ENCODE measurements around the gene LZTR1. TPM values are rescaled to one million over a fixed set of nuclear protein-coding genes. Genes with fewer than 3 reads are reported as not detected.
"Not testable (repeated sequence)": the region's sequence is repeated elsewhere in the genome, so short reads cannot be mapped to it uniquely, and the experiment has no call there.

Gene LZTR1
- total RNA-seq, 1 donor: 53.5 TPM

GRCh38 chr22:20967697-20968211 is 14.3 kb upstream of the LZTR1 start:
- H3K4me3 ChIP-seq (ENCODE audit: low read depth, low read length): no peak overlapping the region
- DNase-seq (ENCODE audit: low read depth): no peak
- TF ChIP-seq CTCF (IDR thresholded peaks at IDR 0.05; ENCODE audit: insufficient read depth, low read length): no peak

- no peak overlapping the region for H3K4me3 ChIP-seq (ENCODE audit: low read depth, low read length)
- no peak for DNase-seq (ENCODE audit: low read depth)
- no peak for TF ChIP-seq CTCF (IDR thresholded peaks at IDR 0.05; ENCODE audit: insufficient read depth, low read length)
Measured at GRCh38 chr22:20968281-20968977, 13.7 kb upstream of the LZTR1 start.

- no peak for DNase-seq (ENCODE audit: low read depth)
- no peak overlapping the region for H3K4me3 ChIP-seq (ENCODE audit: low read depth, low read length)
- no peak for TF ChIP-seq CTCF (IDR thresholded peaks at IDR 0.05; ENCODE audit: insufficient read depth, low read length)
Measured at GRCh38 chr22:20970939-20971657, 11.0 kb upstream of the LZTR1 start.

- not testable (repeated sequence) for DNase-seq (ENCODE audit: low read depth); H3K4me3 ChIP-seq (ENCODE audit: low read depth, low read length)
Measured at GRCh38 chr22:20972014-20972694, 9.9 kb upstream of the LZTR1 start.

- H3K4me3 ChIP-seq (ENCODE audit: low read depth, low read length): no peak overlapping the region
- TF ChIP-seq CTCF (IDR thresholded peaks at IDR 0.05; ENCODE audit: insufficient read depth, low read length): no peak
- DNase-seq (ENCODE audit: low read depth): no peak
Measured at GRCh38 chr22:20972933-20973577, 9.0 kb upstream of the LZTR1 start.

GRCh38 chr22:20973634-20974286 is 8.3 kb upstream of the LZTR1 start:
- TF ChIP-seq CTCF (IDR thresholded peaks at IDR 0.05; ENCODE audit: insufficient read depth, low read length): no peak
- no peak overlapping the region for H3K4me3 ChIP-seq (ENCODE audit: low read depth, low read length)
- DNase-seq (ENCODE audit: low read depth): no peak
